Gastrocnemius medialis (tissue), 4 donors: ENCODE measurements around the gene C18orf63. TPM values are rescaled to one million over a fixed set of nuclear protein-coding genes. Genes with fewer than 3 reads are reported as not detected.

Experiments
- ATAC-seq, 2 donors: fragments of 150-250 bp; one replicate each; pipeline ENCODE4 v1.9.1; 2016
- DNase-seq, 2 donors: peaks; one replicate each; pipeline ENCODE4 v3.0.0-alpha.2; 2019
- H3K27ac ChIP-seq, 4 donors: fragments of 200-600 bp; sonication (generic); 1 replicate in 1 of 4; 2 replicates in 3 of 4; pipeline ENCODE4 v1.5.1; 2016 to 2018; ENCODE audit warnings: mild to moderate bottlenecking in 2 of 4, moderate library complexity in 1 of 4
- H3K27me3 ChIP-seq, 3 donors: fragments of 200-600 bp; sonication (generic) in 2 of 3; 1 replicate in 1 of 3; 2 replicates in 2 of 3; pipeline versions ENCODE4 v1.5.1 to v1.6.0; 2016 to 2019; ENCODE audit warnings: mild to moderate bottlenecking in 1 of 3, moderate library complexity in 1 of 3
- H3K36me3 ChIP-seq, 2 donors: fragments of 200-600 bp; sonication (generic) in 1 of 2; one replicate each; pipeline ENCODE4 v1.5.1; 2017 to 2018
- H3K4me1 ChIP-seq, 2 donors: fragments of 200-600 bp; sonication (generic) in 1 of 2; one replicate each; pipeline ENCODE4 v1.5.1; 2016 to 2017; ENCODE audit warnings: mild to moderate bottlenecking in 2 of 2
- H3K4me3 ChIP-seq, 4 donors: fragments of 200-600 bp; sonication (generic) in 3 of 4; 1 replicate in 1 of 4; 2 replicates in 3 of 4; pipeline ENCODE4 v1.5.1; 2016 to 2019; ENCODE audit warnings: mild to moderate bottlenecking in 2 of 4
- H3K9me3 ChIP-seq, 3 donors: fragments of 200-600 bp; sonication (generic) in 2 of 3; 1 replicate in 1 of 3; 2 replicates in 2 of 3; pipeline ENCODE4 v1.5.1; 2016 to 2019
- CTCF ChIP-seq, 5 experiments: fragments of 450-650 bp in 3 of 5; fragments of 200-600 bp in 2 of 5; sonication (generic) in 2 of 5; IDR thresholded peaks in 4 of 5; conservative IDR thresholded peaks in 1 of 5; 1 replicate in 4 of 5; 2 replicates in 1 of 5; pipeline ENCODE4 v1.5.1; 2016 to 2019; ENCODE audit warnings: antibody characterized with exemption in 5 of 5, mild to moderate bottlenecking in 3 of 5, moderate library complexity in 3 of 5
- POLR2A ChIP-seq, 2 donors: fragments of 450-650 bp; IDR thresholded peaks; one replicate each; pipeline ENCODE4 v1.6.1; 2017; ENCODE audit warnings: antibody characterized with exemption in 2 of 2, mild to moderate bottlenecking in 2 of 2, moderate library complexity in 2 of 2
- in situ Hi-C, 4 donors: fragments of 200-750 bp; cut with MboI; loops; one replicate each; pipeline versions ENCODE4 v1.15.0 to v1.8.0; 2017; ENCODE audit warnings: low sequenced_read_pairs in 4 of 4
- intact Hi-C: fragments of 100-400 bp; cut with DNase I; formaldehyde crosslinking; loops from one replicate; pipeline ENCODE4 v1.15.1; 2023; ENCODE audit warnings: low total_unique reads
- total RNA-seq, 4 donors: library from RNA; depleted of rRNA; stranded (reverse); fragments of >200 nt; gene quantifications; one replicate each; pipeline versions ENCODE4 v1.1.0 to v1.2.3, GENCODE V29; 2016

The C18orf63 gene
- total RNA-seq, 4 donors from 2014 or later: not detected

DNA sequence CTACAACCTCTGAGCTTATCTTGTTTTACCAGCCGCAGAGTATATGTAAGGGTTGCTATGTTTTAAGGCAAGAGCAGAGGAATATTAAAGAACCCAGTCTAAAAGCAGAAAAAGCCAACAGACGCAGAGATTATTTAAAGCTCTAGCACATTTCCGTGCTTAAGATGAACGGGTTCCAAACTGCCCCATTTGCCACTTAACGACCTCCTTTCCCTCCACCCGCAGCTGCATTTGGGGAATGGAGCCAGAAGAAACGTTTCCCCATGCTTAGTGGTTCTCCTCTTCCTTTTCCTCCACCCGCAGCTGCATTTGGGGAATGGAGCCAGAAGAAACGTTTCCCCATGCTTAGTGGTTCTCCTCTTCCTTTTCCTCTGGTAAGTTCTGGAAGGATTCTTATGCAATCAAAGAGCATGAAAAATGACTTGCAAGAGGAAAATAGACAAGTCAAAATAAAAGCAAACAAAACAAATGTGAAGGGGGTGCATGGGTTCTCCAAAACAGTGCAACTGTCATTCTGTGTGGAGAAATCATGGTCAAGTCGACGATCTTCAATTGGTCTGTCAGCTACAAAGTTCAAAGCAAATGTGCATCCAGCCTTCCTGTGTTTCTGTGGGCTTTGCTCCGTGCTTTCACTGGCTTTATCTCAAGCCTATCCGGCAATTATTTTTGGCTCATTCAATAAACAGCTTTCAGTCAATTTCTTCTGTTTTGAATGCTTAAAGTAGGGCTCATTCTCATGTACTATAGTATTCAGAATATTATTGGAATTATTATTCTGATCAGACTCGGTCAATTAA lies 83.7 kb downstream of the C18orf63 start:
- H3K9me3 ChIP-seq: no peaks in the 10 kb centered on the region
- no peaks in the 10 kb centered on the region for H3K36me3 ChIP-seq
- ATAC-seq (peak; percentile 53 to 54), DNase-seq (peak in 1 of 2 donors; percentile 52)
- H3K27ac ChIP-seq: peak overlapping the region in 2 of 4 donors; percentile 28 to 31
- H3K27me3 ChIP-seq: no peaks in the 10 kb centered on the region
- H3K4me3 ChIP-seq: peak overlapping the region in 1 of 4 donors; percentile 17
- in situ Hi-C loops (no loop called here), intact Hi-C loops (no loop called here)
- H3K4me1 ChIP-seq: peaks cover 3 to 8% of the 10 kb centered on the region in 2 donors
- TF ChIP-seq CTCF (IDR thresholded peaks at IDR 0.05 in 4 of 5, conservative IDR thresholded peaks at IDR 0.05 in 1 of 5) (no peak), POLR2A (IDR thresholded peaks at IDR 0.05) (no peak)

- H3K4me3 ChIP-seq: no peak overlapping the region
- H3K27me3 ChIP-seq: no peaks in the 10 kb centered on the region
- H3K36me3 ChIP-seq: no peaks in the 10 kb centered on the region
- no peak for DNase-seq
- in situ Hi-C loops (no loop called here), intact Hi-C loops (no loop called here)
- H3K9me3 ChIP-seq: no peaks in the 10 kb centered on the region
- H3K27ac ChIP-seq: no peak overlapping the region
- H3K4me1 ChIP-seq: peaks cover 3 to 8% of the 10 kb centered on the region in 2 donors
- TF ChIP-seq CTCF (IDR thresholded peaks at IDR 0.05 in 4 of 5, conservative IDR thresholded peaks at IDR 0.05 in 1 of 5) (no peak), POLR2A (IDR thresholded peaks at IDR 0.05) (no peak)
- no peak for ATAC-seq
Observed at GRCh38 chr18:74400813-74401212, 85.2 kb downstream of the C18orf63 start.

GRCh38 chr18:74402806-74403433 lies 87.3 kb downstream of the C18orf63 start:
- Histone ChIP-seq H3K27ac (no peak overlapping the region), H3K27me3 (no peaks in the 10 kb centered on the region), H3K4me1 (peaks cover 0 to 8% of the 10 kb centered on the region in 2 donors), H3K9me3 (no peaks in the 10 kb centered on the region), H3K4me3 (no peak overlapping the region), H3K36me3 (no peaks in the 10 kb centered on the region)
- ATAC-seq (no peak), DNase-seq (no peak)
- intact Hi-C loops: no loop called here
- in situ Hi-C loops: no loop called here
- TF ChIP-seq CTCF (IDR thresholded peaks at IDR 0.05 in 4 of 5, conservative IDR thresholded peaks at IDR 0.05 in 1 of 5) (no peak), POLR2A (IDR thresholded peaks at IDR 0.05) (no peak)

GRCh38 chr18:74407888-74408287 lies 92.2 kb downstream of the C18orf63 start:
- TF ChIP-seq POLR2A (IDR thresholded peaks at IDR 0.05): no peak
- no peak for TF ChIP-seq CTCF (IDR thresholded peaks at IDR 0.05 in 4 of 5, conservative IDR thresholded peaks at IDR 0.05 in 1 of 5)

More at GRCh38 chr18:74407888-74408287, 92.2 kb downstream of the C18orf63 start:
- no peak for DNase-seq
- Histone ChIP-seq H3K27me3 (peaks cover 0 to 4% (median 3%) of the 10 kb centered on the region in 3 donors), H3K27ac (no peak overlapping the region), H3K4me1 (no peaks in the 10 kb centered on the region), H3K4me3 (peak overlapping the region in 1 of 4 donors; percentile 10), H3K36me3 (no peaks in the 10 kb centered on the region), H3K9me3 (no peaks in the 10 kb centered on the region)
- no peak for ATAC-seq
- intact Hi-C loops (no loop called here), in situ Hi-C loops (no loop called here)

Other genes starting within 250 kb of the C18orf63 start
- gene FBXO15, start 168.0 kb upstream of the C18orf63 start, total RNA-seq: not detected
- gene TIMM21, start 167.3 kb upstream of the C18orf63 start, total RNA-seq: 100 to 1,000 TPM in 2 of 4 donors, 10 to 100 TPM in 2; 40.0 to 108 (median 75.8) TPM
- 10 to 100 TPM; 21.4 to 29.4 (median 23.4) TPM for gene CYB5A, start 23.9 kb upstream of the C18orf63 start, total RNA-seq
- gene DIPK1C, start 141.5 kb downstream of the C18orf63 start, total RNA-seq: 1 to 10 TPM in 1 of 4 donors, under 1 TPM in 1, not detected in 2; 0.07 to 2.0 TPM
- 10 to 100 TPM; 29.5 to 82.8 (median 31.6) TPM for gene CNDP2, start 180.5 kb downstream of the C18orf63 start, total RNA-seq
- not detected for gene CNDP1, start 218.7 kb downstream of the C18orf63 start, total RNA-seq